Spleen (tissue), 7 donors: ENCODE data around the gene RBP7.

Experiments used
- CTCF ChIP-seq, 11 experiments: fragments of 200-600 bp in 7 of 11; fragments of 450-650 bp in 4 of 11; sonication (generic) in 4 of 11; IDR thresholded peaks in 8 of 11; conservative IDR thresholded peaks in 3 of 11; 1 replicate in 7 of 11; 2 replicates in 4 of 11; pipeline versions ENCODE4 v1.4.0 to v1.8.0; 2016 to 2021; ENCODE audit warnings: antibody characterized with exemption in 11 of 11, inconsistent platforms in 4 of 11, mild to moderate bottlenecking in 1 of 11
- POLR2A ChIP-seq, 3 donors: fragments of 450-650 bp; IDR thresholded peaks; one replicate each; pipeline ENCODE4 v1.5.1; 2017; ENCODE audit warnings: antibody characterized with exemption in 3 of 3, mild to moderate bottlenecking in 1 of 3
- POLR2AphosphoS5 ChIP-seq, 3 donors: sonication (generic); formaldehyde crosslinking; IDR thresholded peaks; one replicate each; pipeline ENCODE4 v1.5.1; 2017; ENCODE audit warnings: antibody characterized with exemption in 3 of 3
- donor health status: DM: no; HTN: no; CAD: no; lungs with moderate emphysema.
- donor health status: DM: no; HTN: no; CAD: no.
- donor health status: DM: no; HTN: no; CAD: no.

- TF ChIP-seq POLR2AphosphoS5 (IDR thresholded peaks at IDR 0.05) (peak in 1 of 3 donors; percentile 8), POLR2A (IDR thresholded peaks at IDR 0.05) (no peak), CTCF (IDR thresholded peaks at IDR 0.05 in 8 of 11, conservative IDR thresholded peaks at IDR 0.05 in 3 of 11) (no peak)
Observed at GRCh38 chr1:10065344-10065685, 68.3 kb downstream of the RBP7 start.
